PC-3 (cell line): ENCODE measurements around the gene MUC20.

Experiments
- EZH2 ChIP-seq: fragments of 300-600 bp; sonication (generic); IDR thresholded peaks from one replicate; pipeline ENCODE4 v1.6.1; 2017; ENCODE audit warnings: antibody characterized with exemption, mild to moderate bottlenecking, low read length; ENCODE audit not compliant: unreplicated experiment
- EZH2phosphoT487 ChIP-seq: fragments of 300-600 bp; sonication (generic); IDR thresholded peaks from 2 replicates; pipeline ENCODE4 v1.6.1; 2018; ENCODE audit warnings: mild to moderate bottlenecking, antibody characterized with exemption, low read length, borderline replicate concordance
- TF ChIP-seq, protein P1 (sequence below): fragments of 300-600 bp; sonication (generic); conservative IDR thresholded peaks from 2 replicates; pipeline ENCODE4 v1.5.1; 2017; ENCODE audit warnings: antibody characterized with exemption, low read depth, mild to moderate bottlenecking, low read length

DNA sequence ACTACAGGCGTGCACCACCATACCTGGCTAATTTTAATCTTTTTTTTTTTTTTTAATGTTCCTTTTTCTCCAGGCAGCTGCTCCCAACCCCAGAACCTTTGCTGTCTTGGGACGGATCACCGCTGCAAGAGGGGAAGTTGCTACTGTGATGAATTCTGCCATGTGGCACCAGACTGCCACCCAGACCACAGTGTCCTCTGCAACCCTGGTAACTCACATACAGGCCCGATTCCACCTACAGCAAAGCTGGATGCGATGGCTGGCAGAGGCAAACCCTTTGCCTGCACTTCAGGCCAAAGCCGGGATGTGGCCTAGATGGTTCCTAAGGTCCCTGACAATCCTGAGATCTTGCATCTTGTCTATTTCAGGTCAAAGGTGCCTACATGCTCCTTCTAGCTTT lies 12.7 kb upstream of the MUC20 start:
- TF ChIP-seq, protein P1, sequence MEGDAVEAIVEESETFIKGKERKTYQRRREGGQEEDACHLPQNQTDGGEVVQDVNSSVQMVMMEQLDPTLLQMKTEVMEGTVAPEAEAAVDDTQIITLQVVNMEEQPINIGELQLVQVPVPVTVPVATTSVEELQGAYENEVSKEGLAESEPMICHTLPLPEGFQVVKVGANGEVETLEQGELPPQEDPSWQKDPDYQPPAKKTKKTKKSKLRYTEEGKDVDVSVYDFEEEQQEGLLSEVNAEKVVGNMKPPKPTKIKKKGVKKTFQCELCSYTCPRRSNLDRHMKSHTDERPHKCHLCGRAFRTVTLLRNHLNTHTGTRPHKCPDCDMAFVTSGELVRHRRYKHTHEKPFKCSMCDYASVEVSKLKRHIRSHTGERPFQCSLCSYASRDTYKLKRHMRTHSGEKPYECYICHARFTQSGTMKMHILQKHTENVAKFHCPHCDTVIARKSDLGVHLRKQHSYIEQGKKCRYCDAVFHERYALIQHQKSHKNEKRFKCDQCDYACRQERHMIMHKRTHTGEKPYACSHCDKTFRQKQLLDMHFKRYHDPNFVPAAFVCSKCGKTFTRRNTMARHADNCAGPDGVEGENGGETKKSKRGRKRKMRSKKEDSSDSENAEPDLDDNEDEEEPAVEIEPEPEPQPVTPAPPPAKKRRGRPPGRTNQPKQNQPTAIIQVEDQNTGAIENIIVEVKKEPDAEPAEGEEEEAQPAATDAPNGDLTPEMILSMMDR = no peak
- TF ChIP-seq EZH2phosphoT487 (no peak), EZH2 (no peak)
